HepG2 (cell line): ENCODE results near the gene MED13. TPM values are rescaled to one million over a fixed set of nuclear protein-coding genes. Genes with fewer than 3 reads are reported as not detected.

Experiments used
- ARNTL ChIP-seq: sonication (generic); formaldehyde crosslinking; IDR thresholded peaks from 2 replicates; pipeline ENCODE4 v1.4.0; 2020; ENCODE audit warnings: mild to moderate bottlenecking, missing genetic modification reagents
- BCL6 ChIP-seq: IDR thresholded peaks from 2 replicates; pipeline ENCODE4 v1.6.1; 2016; ENCODE audit warnings: missing genetic modification reagents, missing compliant biosample characterization
- GATAD2A ChIP-seq: IDR thresholded peaks from 2 replicates; pipeline ENCODE4 v1.6.1; 2016
- HDAC1 ChIP-seq: sonication (generic); formaldehyde crosslinking; IDR thresholded peaks from 2 replicates; pipeline ENCODE4 v1.5.1; 2020; ENCODE audit warnings: mild to moderate bottlenecking, missing genetic modification reagents
- HNF4A ChIP-seq: sonication (generic); formaldehyde crosslinking; IDR thresholded peaks from 2 replicates; pipeline ENCODE4 v1.4.0; 2020; ENCODE audit warnings: missing genetic modification reagents
- KDM5A ChIP-seq: fragments of 200-600 bp; sonication (generic); IDR thresholded peaks from 2 replicates; pipeline ENCODE4 v1.7.0; 2018; ENCODE audit warnings: antibody characterized with exemption, mild to moderate bottlenecking, low read length, borderline replicate concordance
- MTF1 ChIP-seq: sonication (generic); formaldehyde crosslinking; IDR thresholded peaks from 2 replicates; pipeline ENCODE4 v1.5.0; 2020; ENCODE audit warnings: missing genetic modification reagents
- MXD4 ChIP-seq: IDR thresholded peaks from 2 replicates; pipeline ENCODE4 v1.6.1; 2016; ENCODE audit warnings: mild to moderate bottlenecking, missing biosample characterization, missing genetic modification reagents
- NFIC ChIP-seq: IDR thresholded peaks from 2 replicates; pipeline ENCODE4 v1.6.1; 2012; ENCODE audit warnings: mild to moderate bottlenecking, low read length, inconsistent platforms
- NR2F6 ChIP-seq, 2 experiments: IDR thresholded peaks; 2 replicates each; pipeline ENCODE4 v1.6.1; 2016; ENCODE audit warnings: antibody characterized with exemption in 1 of 2, mild to moderate bottlenecking in 1 of 2
- PAXIP1 ChIP-seq: sonication (generic); formaldehyde crosslinking; conservative IDR thresholded peaks from 2 replicates; pipeline ENCODE4 v1.4.0; 2020; ENCODE audit warnings: mild to moderate bottlenecking, missing genetic modification reagents, moderate library complexity
- PITX1 ChIP-seq: sonication (generic); formaldehyde crosslinking; IDR thresholded peaks from 2 replicates; pipeline ENCODE4 v1.5.1; 2020; ENCODE audit warnings: mild to moderate bottlenecking, missing genetic modification reagents
- RCOR2 ChIP-seq: IDR thresholded peaks from 2 replicates; pipeline ENCODE4 v1.6.1; 2016; ENCODE audit warnings: missing biosample characterization, missing genetic modification reagents
- SCMH1 ChIP-seq: sonication (generic); formaldehyde crosslinking; IDR thresholded peaks from 2 replicates; pipeline ENCODE4 v1.9.0; 2021; ENCODE audit warnings: missing genetic modification reagents, mild to moderate bottlenecking, borderline replicate concordance
- SMC3 ChIP-seq: IDR thresholded peaks from 2 replicates; pipeline ENCODE4 v1.6.1; 2011; ENCODE audit warnings: low read length, improper control_type of control experiment
- ZMYM3 ChIP-seq: sonication (generic); formaldehyde crosslinking; IDR thresholded peaks from 2 replicates; pipeline ENCODE4 v1.5.1; 2020; ENCODE audit warnings: mild to moderate bottlenecking, missing genetic modification reagents
- ZNF12 ChIP-seq: sonication (generic); formaldehyde crosslinking; IDR thresholded peaks from 2 replicates; pipeline ENCODE4 v1.5.0; 2020; ENCODE audit warnings: missing genetic modification reagents
- ZNF160 ChIP-seq: sonication (generic); formaldehyde crosslinking; IDR thresholded peaks from 2 replicates; pipeline ENCODE4 v1.8.0; 2022; ENCODE audit warnings: mild to moderate bottlenecking, inconsistent platforms, missing genetic modification reagents
- ZNF232 ChIP-seq: sonication (generic); formaldehyde crosslinking; IDR thresholded peaks from 2 replicates; pipeline ENCODE4 v1.4.0; 2020; ENCODE audit warnings: missing genetic modification reagents, borderline replicate concordance
- ZNF292 ChIP-seq: sonication (generic); formaldehyde crosslinking; IDR thresholded peaks from 2 replicates; pipeline ENCODE4 v1.8.1; 2022; ENCODE audit warnings: mild to moderate bottlenecking, low read depth, missing genetic modification reagents, borderline replicate concordance
- ZNF354B ChIP-seq: sonication (generic); formaldehyde crosslinking; IDR thresholded peaks from 2 replicates; pipeline ENCODE4 v1.8.0; 2022; ENCODE audit warnings: mild to moderate bottlenecking, missing genetic modification reagents
- ZNF383 ChIP-seq: sonication (generic); formaldehyde crosslinking; IDR thresholded peaks from 2 replicates; pipeline ENCODE4 v1.4.0; 2020; ENCODE audit warnings: missing genetic modification reagents, mild to moderate bottlenecking, borderline replicate concordance
- ZNF549 ChIP-seq: sonication (generic); formaldehyde crosslinking; IDR thresholded peaks from 2 replicates; pipeline ENCODE4 v1.5.0; 2020; ENCODE audit warnings: missing genetic modification reagents
- polyA plus RNA-seq, 8 experiments: library from polyadenylated mRNA; depleted of rRNA in 3 of 8; stranded (reverse) in 7 of 8; unstranded in 1 of 8; fragments of >200 nt; fragmentation: Illumina TruSeq in 4 of 8; extraction: Trizol in 4 of 8; gene quantifications; 2 replicates each; pipeline versions ENCODE4 v1.2.1 to v1.2.3, GENCODE V29; 2011 to 2016; ENCODE audit warnings: low read depth in 4 of 8, missing spikeins in 1 of 8, mixed read lengths in 1 of 8; ENCODE audit not compliant: insufficient read depth in 1 of 8
- total RNA-seq, 5 experiments: library from RNA; depleted of rRNA; stranded (reverse); fragments of >200 nt; fragmentation: Illumina TruSeq; extraction: Trizol; gene quantifications; 2 replicates each; pipeline ENCODE4 v1.2.3, GENCODE V29; 2016; ENCODE audit warnings: low read depth in 1 of 5
- TF ChIP-seq, protein P1 (sequence below): sonication (generic); formaldehyde crosslinking; IDR thresholded peaks from 2 replicates; pipeline ENCODE4 v1.5.0; 2020; ENCODE audit warnings: mild to moderate bottlenecking, missing genetic modification reagents, moderate library complexity
- TF ChIP-seq, protein P2 (sequence below): IDR thresholded peaks from 2 replicates; pipeline ENCODE4 v1.6.1; 2016

The MED13 gene
- total and polyA plus RNA-seq, 2 of the 13 experiments (the other 11 are each of a cell fraction or from before 2014, with no cell fraction given) = 27.4 to 69.1 TPM

DNA sequence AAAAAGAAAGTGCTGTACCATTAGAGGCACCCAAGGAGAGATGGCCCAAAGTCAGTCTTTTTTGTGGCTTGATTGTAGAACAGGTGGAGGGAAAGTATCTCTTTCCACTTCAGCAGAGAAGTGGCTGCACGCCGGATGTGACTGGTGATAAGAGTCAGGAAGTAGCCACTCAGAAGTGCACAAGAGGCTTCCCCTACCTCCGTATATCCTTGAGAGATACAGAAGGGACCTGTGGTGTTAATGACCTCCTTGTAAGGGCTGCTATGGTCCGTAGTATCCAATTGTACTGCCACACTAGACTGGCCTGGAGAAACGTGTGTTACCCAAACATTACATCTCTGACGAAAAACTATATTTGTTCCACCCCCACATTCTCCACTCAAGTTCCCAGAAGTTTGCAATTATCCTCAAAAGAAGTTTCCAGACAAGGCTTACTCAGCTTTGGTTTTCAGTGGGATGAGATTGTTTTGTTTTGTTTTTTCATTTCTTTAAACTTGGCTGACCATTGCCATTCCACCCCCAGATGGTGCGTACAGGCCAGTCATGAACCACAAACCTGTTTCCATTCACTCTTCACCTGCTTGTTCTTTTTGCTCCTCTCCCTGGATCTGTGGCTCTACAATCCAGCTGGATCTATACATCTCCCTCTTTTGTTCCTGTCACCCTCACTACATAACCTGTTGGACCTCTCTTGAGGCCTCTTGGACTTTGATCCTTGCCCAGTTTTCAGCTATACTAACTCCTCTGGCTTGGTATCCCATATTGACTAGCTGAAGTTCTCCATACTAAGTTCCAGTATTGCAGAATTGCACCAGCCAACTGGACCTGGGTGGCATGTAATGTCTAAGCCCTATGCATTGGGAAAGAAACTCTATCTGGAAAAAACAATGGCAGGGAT is 20.7 kb upstream of the MED13 start (continued):
- no peak for TF ChIP-seq ZNF383 (CRISPR knock-in tag)
- peak; percentile 41; the same call in 1 of the 2 replicates for TF ChIP-seq SMC3
- TF ChIP-seq, protein P1, sequence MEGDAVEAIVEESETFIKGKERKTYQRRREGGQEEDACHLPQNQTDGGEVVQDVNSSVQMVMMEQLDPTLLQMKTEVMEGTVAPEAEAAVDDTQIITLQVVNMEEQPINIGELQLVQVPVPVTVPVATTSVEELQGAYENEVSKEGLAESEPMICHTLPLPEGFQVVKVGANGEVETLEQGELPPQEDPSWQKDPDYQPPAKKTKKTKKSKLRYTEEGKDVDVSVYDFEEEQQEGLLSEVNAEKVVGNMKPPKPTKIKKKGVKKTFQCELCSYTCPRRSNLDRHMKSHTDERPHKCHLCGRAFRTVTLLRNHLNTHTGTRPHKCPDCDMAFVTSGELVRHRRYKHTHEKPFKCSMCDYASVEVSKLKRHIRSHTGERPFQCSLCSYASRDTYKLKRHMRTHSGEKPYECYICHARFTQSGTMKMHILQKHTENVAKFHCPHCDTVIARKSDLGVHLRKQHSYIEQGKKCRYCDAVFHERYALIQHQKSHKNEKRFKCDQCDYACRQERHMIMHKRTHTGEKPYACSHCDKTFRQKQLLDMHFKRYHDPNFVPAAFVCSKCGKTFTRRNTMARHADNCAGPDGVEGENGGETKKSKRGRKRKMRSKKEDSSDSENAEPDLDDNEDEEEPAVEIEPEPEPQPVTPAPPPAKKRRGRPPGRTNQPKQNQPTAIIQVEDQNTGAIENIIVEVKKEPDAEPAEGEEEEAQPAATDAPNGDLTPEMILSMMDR (CRISPR knock-in tag) = peak; percentile 7; the same call in 1 of the 2 replicates
- no peak for TF ChIP-seq ZNF160 (CRISPR knock-in tag)
- no peak for TF ChIP-seq ZNF354B
- TF ChIP-seq ZNF232 (CRISPR knock-in tag) = no peak
- TF ChIP-seq ZNF549 = 0 out of 2 replicates have a peak, but pooled peaks have one; percentile 69
- peak; percentile 83 for TF ChIP-seq GATAD2A
- TF ChIP-seq HDAC1 (CRISPR knock-in tag) = peak; percentile 54; the same call in 1 of the 2 replicates
- TF ChIP-seq NR2F6 (IDR thresholded peaks at IDR 0.05) = no peak
- peak; percentile 43; the same call in 1 of the 2 replicates for TF ChIP-seq NR2F6 (CRISPR knock-in tag; IDR thresholded peaks at IDR 0.05)
- TF ChIP-seq PITX1 (CRISPR knock-in tag) = 0 out of 2 replicates have a peak, but pooled peaks have one; percentile 33
- TF ChIP-seq HNF4A (CRISPR knock-in tag) = peak; percentile 98
- TF ChIP-seq ZNF12 (CRISPR knock-in tag) = peak; percentile 61; the same call in 1 of the 2 replicates
- no peak for TF ChIP-seq ARNTL (CRISPR knock-in tag)
- TF ChIP-seq, protein P2, sequence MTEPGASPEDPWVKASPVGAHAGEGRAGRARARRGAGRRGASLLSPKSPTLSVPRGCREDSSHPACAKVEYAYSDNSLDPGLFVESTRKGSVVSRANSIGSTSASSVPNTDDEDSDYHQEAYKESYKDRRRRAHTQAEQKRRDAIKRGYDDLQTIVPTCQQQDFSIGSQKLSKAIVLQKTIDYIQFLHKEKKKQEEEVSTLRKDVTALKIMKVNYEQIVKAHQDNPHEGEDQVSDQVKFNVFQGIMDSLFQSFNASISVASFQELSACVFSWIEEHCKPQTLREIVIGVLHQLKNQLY (CRISPR knock-in tag) = 0 out of 2 replicates have a peak, but pooled peaks have one; percentile 16
- TF ChIP-seq ZNF292 = peak; percentile 87; the same call in 1 of the 2 replicates
- TF ChIP-seq SCMH1 (CRISPR knock-in tag) = no peak
- 0 out of 2 replicates have a peak, but pooled peaks have one; percentile 53 for TF ChIP-seq NFIC
- peak; percentile 66 for TF ChIP-seq ZMYM3 (CRISPR knock-in tag)
- TF ChIP-seq RCOR2 (CRISPR knock-in tag) = peak; percentile 77
- 0 out of 2 replicates have a peak, but pooled peaks have one; percentile 37 for TF ChIP-seq MXD4 (CRISPR knock-in tag)
- peak; percentile 92 for TF ChIP-seq PAXIP1
- no peak for TF ChIP-seq KDM5A
- no peak for TF ChIP-seq MTF1 (CRISPR knock-in tag)
- peak; percentile 15; the same call in 1 of the 2 replicates for TF ChIP-seq BCL6 (CRISPR knock-in tag)
